Trophoblast cell (in vitro differentiated cells and primary cell): ENCODE data around the gene AQP10.
A peak's percentile ranks its signal among the peaks of the same experiment; 100 is the strongest.

ENCODE experiments used
- DNase-seq, 2 donors: peaks; one replicate each; pipeline ENCODE4 v3.0.0-alpha.2; 2016
- H2AFZ ChIP-seq: 2 replicates; pipeline ENCODE4 v1.6.1; 2013; ENCODE audit warnings: low read length, moderate library complexity, mild to moderate bottlenecking; ENCODE audit not compliant: insufficient read depth, poor library complexity
- H2AK5ac ChIP-seq: 2 replicates; pipeline ENCODE4 v1.6.1; 2013; ENCODE audit warnings: mild to moderate bottlenecking, low read length
- H2BK120ac ChIP-seq: 2 replicates; pipeline ENCODE4 v1.6.1; 2013; ENCODE audit warnings: low read length, mild to moderate bottlenecking, moderate library complexity; ENCODE audit not compliant: insufficient read depth, poor library complexity
- H2BK12ac ChIP-seq: 2 replicates; pipeline ENCODE4 v1.6.1; 2013; ENCODE audit warnings: mild to moderate bottlenecking, low read length, moderate library complexity
- H2BK5ac ChIP-seq: 2 replicates; pipeline ENCODE4 v1.6.1; 2013; ENCODE audit warnings: low read length, low read depth, moderate library complexity, mild to moderate bottlenecking; ENCODE audit not compliant: poor library complexity
- H3K14ac ChIP-seq: 2 replicates; pipeline ENCODE4 v1.6.1; 2013; ENCODE audit warnings: mild to moderate bottlenecking, low read length
- H3K18ac ChIP-seq: 2 replicates; pipeline ENCODE4 v1.6.1; 2013; ENCODE audit warnings: mild to moderate bottlenecking, low read length
- H3K23ac ChIP-seq: 2 replicates; pipeline ENCODE4 v1.6.1; 2013; ENCODE audit warnings: low read length
- H3K27ac ChIP-seq: 2 replicates; pipeline ENCODE4 v1.5.1; 2013; ENCODE audit warnings: low read depth, mild to moderate bottlenecking, inconsistent platforms, low read length, moderate library complexity
- H3K27me3 ChIP-seq: 2 replicates; pipeline ENCODE4 v1.6.1; 2013; ENCODE audit warnings: inconsistent platforms, mild to moderate bottlenecking, low read length, moderate library complexity; ENCODE audit not compliant: insufficient read depth
- H3K36me3 ChIP-seq, 2 experiments: 1 replicate in 1 of 2; 2 replicates in 1 of 2; pipeline ENCODE4 v1.6.1; 2013; ENCODE audit warnings: low read length in 2 of 2, mild to moderate bottlenecking in 2 of 2, moderate library complexity in 1 of 2; ENCODE audit not compliant: insufficient read depth in 2 of 2, control insufficient read depth in 1 of 2
- H3K4ac ChIP-seq: 2 replicates; pipeline ENCODE4 v1.6.1; 2013; ENCODE audit warnings: low read depth, mild to moderate bottlenecking, low read length, moderate library complexity
- H3K4me1 ChIP-seq, 2 experiments: 1 replicate in 1 of 2; 2 replicates in 1 of 2; pipeline ENCODE4 v1.6.1; 2013; ENCODE audit warnings: low read length in 2 of 2, mild to moderate bottlenecking in 2 of 2, moderate library complexity in 1 of 2; ENCODE audit not compliant: insufficient read depth in 2 of 2, control insufficient read depth in 1 of 2
- H3K4me2 ChIP-seq: 2 replicates; pipeline ENCODE4 v1.6.1; 2013; ENCODE audit warnings: inconsistent platforms, mild to moderate bottlenecking, low read length, moderate library complexity
- H3K4me3 ChIP-seq: 2 replicates; pipeline ENCODE4 v1.5.1; 2013; ENCODE audit warnings: mild to moderate bottlenecking, low read depth, low read length, inconsistent platforms
- H3K79me1 ChIP-seq: one replicate; pipeline ENCODE4 v1.6.1; 2013; ENCODE audit warnings: low read length
- H3K79me2 ChIP-seq: 2 replicates; pipeline ENCODE4 v1.6.1; 2013; ENCODE audit warnings: low read length, mild to moderate bottlenecking; ENCODE audit not compliant: control insufficient read depth, insufficient read depth, poor library complexity
- H3K9ac ChIP-seq: 2 replicates; pipeline ENCODE4 v1.6.1; 2013; ENCODE audit warnings: mild to moderate bottlenecking, low read length
- H3K9me3 ChIP-seq: 2 replicates; pipeline ENCODE4 v1.6.1; 2013; ENCODE audit warnings: low read depth, mild to moderate bottlenecking, control low read depth, inconsistent platforms, low read length; ENCODE audit not compliant: insufficient read depth
- H4K12ac ChIP-seq: 2 replicates; pipeline ENCODE4 v1.6.1; 2013; ENCODE audit warnings: low read depth, mild to moderate bottlenecking, low read length, moderate library complexity
- H4K8ac ChIP-seq: 2 replicates; pipeline ENCODE4 v1.6.1; 2013; ENCODE audit warnings: low read depth, mild to moderate bottlenecking, low read length, moderate library complexity
- H4K91ac ChIP-seq: one replicate; pipeline ENCODE4 v1.6.1; 2013; ENCODE audit warnings: low read depth, mild to moderate bottlenecking, low read length, moderate library complexity
- WGBS: extraction: QIAGEN DNeasy Blood & Tissue Kit; methylation state at CpG from one replicate; pipeline ENCODE4 v1.1.7; 2013; ENCODE audit warnings: missing lambda C conversion rate; ENCODE audit not compliant: insufficient read length, insufficient coverage; ENCODE audit errors: extremely low coverage; 5-methylcytosine and 5-hydroxymethylcytosine counted together

AQP10 gene

GRCh38 chr1:154349121-154349520, 28.2 kb downstream of the AQP10 start:
- no peak overlapping the region for H3K18ac ChIP-seq
- no peak overlapping the region for H3K23ac ChIP-seq
- H2AK5ac ChIP-seq, result no peak overlapping the region
- WGBS, result no CpG with 5 or more reads among the region's 7 CpGs
- H3K9ac ChIP-seq, result no peak overlapping the region
- H3K27me3 ChIP-seq, result no peaks in the 10 kb centered on the region
- H2AFZ ChIP-seq, result no peak overlapping the region
- peaks cover 17 to 22% of the 10 kb centered on the region in 2 experiments for H3K4me1 ChIP-seq
- no peak overlapping the region for H3K4me3 ChIP-seq
- H4K91ac ChIP-seq, result no peak overlapping the region
- H2BK5ac ChIP-seq, result no peak overlapping the region
- H3K14ac ChIP-seq, result no peak overlapping the region
- H3K36me3 ChIP-seq, result peaks cover 35 to 40% of the 10 kb centered on the region in 2 experiments
- H3K4me2 ChIP-seq, result no peak overlapping the region
- no peak for DNase-seq
- H3K79me2 ChIP-seq, result no peaks in the 10 kb centered on the region
- no peaks in the 10 kb centered on the region for H3K9me3 ChIP-seq
- no peak overlapping the region for H2BK12ac ChIP-seq
- H2BK120ac ChIP-seq, result no peak overlapping the region
- H3K79me1 ChIP-seq, result no peaks in the 10 kb centered on the region
- no peak overlapping the region for H3K4ac ChIP-seq
- no peak overlapping the region for H3K27ac ChIP-seq
- no peak overlapping the region for H4K12ac ChIP-seq
- no peak overlapping the region for H4K8ac ChIP-seq

- no CpG with 5 or more reads among the region's 4 CpGs for WGBS
These were observed 29.5 kb downstream of the AQP10 start for GRCh38 chr1:154350383-154350782.

GRCh38 chr1:154351363-154352068, 30.6 kb downstream of the AQP10 start:
- H3K27ac ChIP-seq, result no peak overlapping the region
- WGBS, result no CpG with 5 or more reads among the region's 14 CpGs
- no peak overlapping the region for H3K4me3 ChIP-seq
- no peak overlapping the region for H4K8ac ChIP-seq
- H2BK12ac ChIP-seq, result no peak overlapping the region
- H2BK120ac ChIP-seq, result no peak overlapping the region
- H3K79me2 ChIP-seq, result no peaks in the 10 kb centered on the region
- H3K14ac ChIP-seq, result no peak overlapping the region
- no peaks in the 10 kb centered on the region for H3K9me3 ChIP-seq
- H2AFZ ChIP-seq, result no peak overlapping the region
- H2BK5ac ChIP-seq, result no peak overlapping the region
- no peak overlapping the region for H3K9ac ChIP-seq
- no peak for DNase-seq
- H4K91ac ChIP-seq, result no peak overlapping the region
- H4K12ac ChIP-seq, result no peak overlapping the region
- peaks cover 17 to 22% of the 10 kb centered on the region in 2 experiments for H3K4me1 ChIP-seq
- no peaks in the 10 kb centered on the region for H3K27me3 ChIP-seq
- no peak overlapping the region for H3K18ac ChIP-seq
- no peak overlapping the region for H3K23ac ChIP-seq
- no peaks in the 10 kb centered on the region for H3K79me1 ChIP-seq
- H3K4me2 ChIP-seq, result no peak overlapping the region
- peaks cover 16 to 19% of the 10 kb centered on the region in 2 experiments for H3K36me3 ChIP-seq
- no peak overlapping the region for H2AK5ac ChIP-seq
- no peak overlapping the region for H3K4ac ChIP-seq

More at GRCh38 chr1:154350383-154350782, 29.5 kb downstream of the AQP10 start:
- H3K27me3 ChIP-seq, result no peaks in the 10 kb centered on the region
- no peak overlapping the region for H3K27ac ChIP-seq
- no peak overlapping the region for H3K4ac ChIP-seq
- peaks cover 26 to 29% of the 10 kb centered on the region in 2 experiments for H3K36me3 ChIP-seq
- H4K8ac ChIP-seq, result no peak overlapping the region
- no peak overlapping the region for H2BK12ac ChIP-seq
- no peak overlapping the region for H2AK5ac ChIP-seq
- H3K9ac ChIP-seq, result no peak overlapping the region
- DNase-seq, result no peak
- H2AFZ ChIP-seq, result no peak overlapping the region
- no peak overlapping the region for H3K4me2 ChIP-seq
- H4K91ac ChIP-seq, result no peak overlapping the region
- no peak overlapping the region for H2BK120ac ChIP-seq
- no peak overlapping the region for H3K14ac ChIP-seq
- no peaks in the 10 kb centered on the region for H3K9me3 ChIP-seq
- H3K79me1 ChIP-seq, result no peaks in the 10 kb centered on the region
- no peaks in the 10 kb centered on the region for H3K79me2 ChIP-seq
- H4K12ac ChIP-seq, result no peak overlapping the region
- no peak overlapping the region for H2BK5ac ChIP-seq
- H3K4me3 ChIP-seq, result no peak overlapping the region
- H3K23ac ChIP-seq, result no peak overlapping the region
- H3K18ac ChIP-seq, result no peak overlapping the region
- peaks cover 17 to 22% of the 10 kb centered on the region in 2 experiments for H3K4me1 ChIP-seq

- WGBS, result no CpG with 5 or more reads among the region's 9 CpGs
- no peak overlapping the region for H2BK12ac ChIP-seq
- H3K4ac ChIP-seq, result no peak overlapping the region
- H3K4me1 ChIP-seq, result peaks cover 17 to 22% of the 10 kb centered on the region in 2 experiments
- no peak overlapping the region for H3K23ac ChIP-seq
- H3K36me3 ChIP-seq, result peaks cover 15 to 16% of the 10 kb centered on the region in 2 experiments
- no peaks in the 10 kb centered on the region for H3K9me3 ChIP-seq
- no peak overlapping the region for H3K18ac ChIP-seq
- no peak for DNase-seq
- H2BK5ac ChIP-seq, result no peak overlapping the region
- no peak overlapping the region for H3K27ac ChIP-seq
- H3K4me3 ChIP-seq, result no peak overlapping the region
- H3K4me2 ChIP-seq, result peak overlapping the region; percentile 66
- H2AFZ ChIP-seq, result no peak overlapping the region
- no peak overlapping the region for H3K14ac ChIP-seq
- no peaks in the 10 kb centered on the region for H3K79me2 ChIP-seq
- no peak overlapping the region for H4K8ac ChIP-seq
- no peak overlapping the region for H2AK5ac ChIP-seq
- no peak overlapping the region for H2BK120ac ChIP-seq
- no peak overlapping the region for H4K91ac ChIP-seq
- no peaks in the 10 kb centered on the region for H3K79me1 ChIP-seq
- H3K27me3 ChIP-seq, result no peaks in the 10 kb centered on the region
- no peak overlapping the region for H4K12ac ChIP-seq
- H3K9ac ChIP-seq, result no peak overlapping the region
These were observed 31.3 kb downstream of the AQP10 start for GRCh38 chr1:154352245-154352580.
